Caco-2 (cell line): Measurements from ENCODE around the gene PCGF3. TPM values are rescaled to one million over a fixed set of nuclear protein-coding genes. Genes with fewer than 3 reads are reported as not detected.

Source experiments
- BruUV-seq: library from RNA; stranded (reverse); fragments of 400-500 nt; replicated peaks from 2 replicates; lab custom pipeline; 2021; lab: Mats Ljungman, UMichigan
- CTCF ChIA-PET: fragments of 300-600 bp; sonication (Branson Sonifier 250); formaldehyde crosslinking; loops from one replicate; lab custom pipeline; 2022; ENCODE audit warnings: antibody characterized with exemption; lab: Charles Lee
- POLR2A ChIA-PET: fragments of 300-600 bp; sonication (Branson Sonifier 250); formaldehyde crosslinking; loops from one replicate; lab custom pipeline; 2022; ENCODE audit warnings: antibody characterized with exemption; lab: Charles Lee
- DNase-seq, 2 experiments: peaks; one replicate each; pipeline versions ENCODE4 v3.0.0 to v3.0.0-alpha.2; 2020 to 2022
- H3K27me3 ChIP-seq: replicated peaks from 2 replicates; pipeline ENCODE4 v1.6.0; 2011; ENCODE audit warnings: low read length; ENCODE audit not compliant: control insufficient read depth, insufficient read depth
- H3K36me3 ChIP-seq: 2 replicates; pipeline ENCODE4 v1.5.1; 2011; ENCODE audit warnings: low read length; ENCODE audit not compliant: control insufficient read depth, insufficient read depth
- H3K4me1 ChIP-seq: fragments of 250-450 bp; sonication (Bioruptor Pico); 2 replicates; pipeline ENCODE4 v1.5.1; 2020; ENCODE audit warnings: mild to moderate bottlenecking
- H3K4me3 ChIP-seq: 2 replicates; pipeline ENCODE4 v1.5.1; 2011; ENCODE audit warnings: low read depth, mild to moderate bottlenecking, control low read depth, low read length
- H3K9me3 ChIP-seq: fragments of 250-450 bp; sonication (Bioruptor Pico); 2 replicates; pipeline ENCODE4 v1.5.1; 2020; ENCODE audit warnings: mild to moderate bottlenecking, moderate library complexity
- H3K27ac Mint-ChIP-seq: one replicate; pipeline ENCODE4 v1.8.0; 2022; ENCODE audit warnings: mixed read lengths; ENCODE audit not compliant: unreplicated experiment
- H3K27me3 Mint-ChIP-seq: one replicate; pipeline ENCODE4 v1.8.0; 2022; ENCODE audit warnings: mixed read lengths; ENCODE audit not compliant: insufficient read depth, unreplicated experiment
- H3K36me3 Mint-ChIP-seq: one replicate; pipeline ENCODE4 v1.8.0; 2022; ENCODE audit warnings: mild to moderate bottlenecking, mixed read lengths; ENCODE audit not compliant: insufficient read depth, unreplicated experiment
- H3K4me1 Mint-ChIP-seq: one replicate; pipeline ENCODE4 v1.8.0; 2022; ENCODE audit warnings: low read depth, mixed read lengths; ENCODE audit not compliant: unreplicated experiment
- H3K4me3 Mint-ChIP-seq: one replicate; pipeline ENCODE4 v1.8.0; 2022; ENCODE audit warnings: mild to moderate bottlenecking, moderate library complexity, mixed read lengths; ENCODE audit not compliant: unreplicated experiment
- H3K9me3 Mint-ChIP-seq: one replicate; pipeline ENCODE4 v1.8.0; 2022; ENCODE audit warnings: mixed read lengths; ENCODE audit not compliant: unreplicated experiment
- CTCF ChIP-seq, 2 experiments: fragments of 200-600 bp in 1 of 2; IDR thresholded peaks; 1 replicate in 1 of 2; 2 replicates in 1 of 2; pipeline versions ENCODE4 v1.5.1 to v1.8.0; 2011 to 2022; ENCODE audit warnings: antibody characterized with exemption in 1 of 2, control low read depth in 1 of 2, inconsistent platforms in 1 of 2, low read depth in 1 of 2, low read length in 1 of 2, mild to moderate bottlenecking in 1 of 2, moderate library complexity in 1 of 2; ENCODE audit not compliant: insufficient read depth in 1 of 2, severe bottlenecking in 1 of 2, unreplicated experiment in 1 of 2
- intact Hi-C: fragments of 100-400 bp; cut with micrococcal nuclease; formaldehyde crosslinking; loops from one replicate; pipeline ENCODE4 v1.10.0; 2022; ENCODE audit not compliant: unreplicated experiment
- total RNA-seq: library from RNA; stranded (reverse); gene quantifications from 2 replicates; pipeline ENCODE4 v1.2.3, GENCODE V29; 2022

The PCGF3 gene
- total RNA-seq, 1 experiment from 2014 or later: 38.0 TPM

GRCh38 chr4:807792-808191, 102.2 kb downstream of the PCGF3 start:
- no TSS peak for BruUV-seq
- no peaks in the 10 kb centered on the region for H3K27me3 Mint-ChIP-seq
- H3K4me3 Mint-ChIP-seq: no peak overlapping the region
- Histone ChIP-seq H3K9me3 (no peaks in the 10 kb centered on the region), H3K4me3 (no peak overlapping the region), H3K36me3 (peaks cover 1% of the 10 kb centered on the region; the same call in 1 of the 2 replicates), H3K4me1 (no peaks in the 10 kb centered on the region), H3K27me3 (no peaks in the 10 kb centered on the region)
- ChIA-PET CTCF (no interaction called here), POLR2A (no interaction called here)
- intact Hi-C loops: no loop called here
- TF ChIP-seq CTCF (IDR thresholded peaks at IDR 0.05; ENCODE audit: insufficient read depth in 1 of 2, low read depth in 1 of 2, low read length in 1 of 2, severe bottlenecking in 1 of 2, unreplicated experiment in 1 of 2): no peak
- H3K9me3 Mint-ChIP-seq: no peaks in the 10 kb centered on the region
- no peak overlapping the region for H3K27ac Mint-ChIP-seq
- no peaks in the 10 kb centered on the region for H3K4me1 Mint-ChIP-seq
- peaks cover 13% of the 10 kb centered on the region for H3K36me3 Mint-ChIP-seq
- peak in 1 of 2 experiments; percentile 10 for DNase-seq

GRCh38 chr4:808860-809570, 103.4 kb downstream of the PCGF3 start:
- peak in 1 of 2 experiments; percentile 5 for DNase-seq
- TF ChIP-seq CTCF (IDR thresholded peaks at IDR 0.05; ENCODE audit: insufficient read depth in 1 of 2, low read depth in 1 of 2, low read length in 1 of 2, severe bottlenecking in 1 of 2, unreplicated experiment in 1 of 2): no peak
- Mint-ChIP-seq H3K4me1 (no peaks in the 10 kb centered on the region), H3K27ac (no peak overlapping the region), H3K36me3 (peaks cover 7% of the 10 kb centered on the region), H3K27me3 (no peaks in the 10 kb centered on the region), H3K4me3 (no peak overlapping the region), H3K9me3 (no peaks in the 10 kb centered on the region)
- ChIA-PET CTCF (no interaction called here), POLR2A (no interaction called here)
- H3K9me3 ChIP-seq: no peaks in the 10 kb centered on the region
- H3K4me1 ChIP-seq: no peaks in the 10 kb centered on the region
- intact Hi-C loops: no loop called here
- no TSS peak for BruUV-seq
- no peak overlapping the region for H3K4me3 ChIP-seq
- no peaks in the 10 kb centered on the region for H3K27me3 ChIP-seq
- no peaks in the 10 kb centered on the region for H3K36me3 ChIP-seq

- TF ChIP-seq CTCF (IDR thresholded peaks at IDR 0.05; ENCODE audit: insufficient read depth in 1 of 2, low read depth in 1 of 2, low read length in 1 of 2, severe bottlenecking in 1 of 2, unreplicated experiment in 1 of 2): peak; percentile 35 to 50
- Mint-ChIP-seq H3K9me3 (no peaks in the 10 kb centered on the region), H3K4me1 (no peaks in the 10 kb centered on the region), H3K27me3 (no peaks in the 10 kb centered on the region), H3K27ac (no peak overlapping the region), H3K36me3 (no peaks in the 10 kb centered on the region), H3K4me3 (no peak overlapping the region)
- no peaks in the 10 kb centered on the region for H3K27me3 ChIP-seq
- peak; percentile 29 to 47 for DNase-seq
- ChIA-PET POLR2A (no interaction called here), CTCF (no interaction called here)
- intact Hi-C loops: no loop called here
- H3K4me1 ChIP-seq: no peaks in the 10 kb centered on the region
- no peaks in the 10 kb centered on the region for H3K36me3 ChIP-seq
- no peaks in the 10 kb centered on the region for H3K9me3 ChIP-seq
- H3K4me3 ChIP-seq: no peak overlapping the region
- BruUV-seq: no TSS peak
Measured at GRCh38 chr4:813900-814299, 108.3 kb downstream of the PCGF3 start.
